Ishikawa (cell line): ENCODE results near the gene EFHD2.

ENCODE experiments used
- CEBPB ChIP-seq: IDR thresholded peaks from 2 replicates; pipeline ENCODE4 v1.6.1; 2012
- CREB1 ChIP-seq: IDR thresholded peaks from 2 replicates; pipeline ENCODE4 v1.6.1; 2012; ENCODE audit warnings: low read depth
- EGR1 ChIP-seq: IDR thresholded peaks from 2 replicates; pipeline ENCODE4 v1.6.1; 2012
- EP300 ChIP-seq: IDR thresholded peaks from 2 replicates; pipeline ENCODE4 v1.6.1; 2012; ENCODE audit warnings: borderline replicate concordance
- FOXM1 ChIP-seq: IDR thresholded peaks from 2 replicates; pipeline ENCODE4 v1.6.1; 2012; ENCODE audit warnings: low read depth, borderline replicate concordance
- MAX ChIP-seq: IDR thresholded peaks from 2 replicates; pipeline ENCODE4 v1.6.1; 2012
- NFIC ChIP-seq: IDR thresholded peaks from 2 replicates; pipeline ENCODE4 v1.6.1; 2012
- RAD21 ChIP-seq: IDR thresholded peaks from 2 replicates; pipeline ENCODE4 v1.6.1; 2012; ENCODE audit warnings: low read depth
- REST ChIP-seq: IDR thresholded peaks from 2 replicates; pipeline ENCODE4 v1.6.1; 2012; ENCODE audit warnings: low read depth, mild to moderate bottlenecking
- TAF1 ChIP-seq: IDR thresholded peaks from 2 replicates; pipeline ENCODE4 v1.6.1; 2012; ENCODE audit warnings: low read depth, mild to moderate bottlenecking
- TCF12 ChIP-seq: IDR thresholded peaks from 2 replicates; pipeline ENCODE4 v1.6.1; 2012; ENCODE audit warnings: low read depth
- TEAD4 ChIP-seq: IDR thresholded peaks from 2 replicates; pipeline ENCODE4 v1.6.1; 2012
- USF1 ChIP-seq: IDR thresholded peaks from 2 replicates; pipeline ENCODE4 v1.6.1; 2012
- YY1 ChIP-seq: IDR thresholded peaks from 2 replicates; pipeline ENCODE4 v1.6.1; 2012; ENCODE audit warnings: low read depth
- ZBTB7A ChIP-seq: IDR thresholded peaks from 2 replicates; pipeline ENCODE4 v1.6.1; 2012; ENCODE audit warnings: low read depth

EFHD2 gene

GRCh38 chr1:15406614-15407559 is 2.8 kb upstream of the EFHD2 start:
- no peak for TF ChIP-seq REST
- TF ChIP-seq TCF12: no peak
- no peak for TF ChIP-seq NFIC
- no peak for TF ChIP-seq YY1
- TF ChIP-seq USF1: no peak
- no peak for TF ChIP-seq TAF1
- no peak for TF ChIP-seq MAX
- no peak for TF ChIP-seq EGR1
- no peak for TF ChIP-seq RAD21

GRCh38 chr1:15407580-15407979 is 2.1 kb upstream of the EFHD2 start:
- TF ChIP-seq EP300 (no peak), CEBPB (no peak), CREB1 (no peak), YY1 (no peak)

GRCh38 chr1:15408890-15409387 is 749 bp upstream of the EFHD2 start:
- TF ChIP-seq TCF12 (no peak), EGR1 (no peak), TAF1 (no peak)

- TF ChIP-seq NFIC (no peak), REST (no peak), CREB1 (no peak), TCF12 (no peak), FOXM1 (no peak)
Observed at GRCh38 chr1:15410223-15410883, 665 bp downstream of the EFHD2 start.

GRCh38 chr1:15410884-15411245 is 1.2 kb downstream of the EFHD2 start:
- TF ChIP-seq TEAD4: no peak
- TF ChIP-seq ZBTB7A: no peak
- TF ChIP-seq CREB1: no peak
- TF ChIP-seq YY1: no peak
- no peak for TF ChIP-seq EP300
- TF ChIP-seq TAF1: no peak
- TF ChIP-seq USF1: no peak
- no peak for TF ChIP-seq EGR1
- no peak for TF ChIP-seq CEBPB
- no peak for TF ChIP-seq REST
- no peak for TF ChIP-seq MAX
- TF ChIP-seq RAD21: no peak
